HCT116 (cell line): ENCODE measurements around the gene VPS9D1. TPM values are rescaled to one million over a fixed set of nuclear protein-coding genes. Genes with fewer than 3 reads are reported as not detected.
A peak's percentile ranks its signal among the peaks of the same experiment; 100 is the strongest.

ENCODE experiments used
- ATAC-seq: fragments of 200-7000 bp; cut with Tn5 transposase; 2 replicates; pipeline ENCODE4 v1.9.1; 2020; ENCODE audit warnings: mild to moderate bottlenecking, moderate library complexity
- BruUV-seq: library from RNA; stranded (reverse); fragments of 400-500 nt; replicated peaks from 2 replicates; lab custom pipeline; 2021; lab: Mats Ljungman, UMichigan
- CTCF ChIA-PET: fragments of 300-600 bp; sonication (Branson Sonifier 250); formaldehyde crosslinking; loops from one replicate; lab custom pipeline; 2021; ENCODE audit warnings: antibody characterized with exemption; lab: Charles Lee
- POLR2A ChIA-PET: fragments of 300-600, 350-600 bp; sonication (Branson Sonifier 250); formaldehyde crosslinking; loops from one replicate; lab custom pipeline; 2021; ENCODE audit warnings: antibody characterized with exemption; lab: Charles Lee
- RAD21 ChIA-PET, 2 experiments: fragments of 300-600 bp; sonication (Branson Sonifier 250); formaldehyde crosslinking; loops; one replicate each; lab custom pipeline; 2023; ENCODE audit warnings: low total read pairs in 2 of 2; ENCODE audit not compliant: uncharacterized antibody in 2 of 2, unreplicated experiment in 2 of 2, low non-redundant PET in 1 of 2; lab: Charles Lee
- DNase-seq: peaks from one replicate; pipeline ENCODE4 v3.0.0-alpha.2; 2010; ENCODE audit warnings: low read depth, low spot score
- H2AFZ ChIP-seq: fragments of 200-600 bp; shearing (Covaris generic), sonication (generic); 2 replicates; pipeline ENCODE4 v1.6.1; 2017; ENCODE audit warnings: low read depth, mixed run types, mixed read lengths, antibody characterized with exemption, low read length; ENCODE audit not compliant: poor library complexity, severe bottlenecking
- H3K27ac ChIP-seq: 2 replicates; pipeline ENCODE4 v1.5.1; 2012; ENCODE audit warnings: low read depth, low read length
- H3K27me3 ChIP-seq: fragments of 200-600 bp; sonication (generic); 2 replicates; pipeline ENCODE4 v1.6.1; 2016; ENCODE audit warnings: mixed run types, low read length, mixed read lengths; ENCODE audit not compliant: insufficient read depth
- H3K36me3 ChIP-seq, 2 experiments: fragments of 200-500 bp in 1 of 2; fragments of 200-600 bp in 1 of 2; sonication (Bioruptor generic) in 1 of 2; sonication (generic) in 1 of 2; 2 replicates each; pipeline versions ENCODE4 v1.5.1 to v1.6.1; 2014 to 2016; ENCODE audit warnings: low read length in 2 of 2, inconsistent platforms in 1 of 2, mixed read lengths in 1 of 2, mixed run types in 1 of 2; ENCODE audit not compliant: insufficient read depth in 2 of 2, control insufficient read depth in 1 of 2
- H3K4me1 ChIP-seq, 2 experiments: fragments of 200-600 bp in 1 of 2; sonication (generic) in 1 of 2; 2 replicates each; pipeline versions ENCODE4 v1.5.1 to v1.6.1; 2012 to 2017; ENCODE audit warnings: low read length in 2 of 2, inconsistent platforms in 1 of 2, mild to moderate bottlenecking in 1 of 2, mixed read lengths in 1 of 2, mixed run types in 1 of 2, moderate library complexity in 1 of 2; ENCODE audit not compliant: insufficient read depth in 2 of 2, control insufficient read depth in 1 of 2
- H3K4me2 ChIP-seq: fragments of 200-600 bp; sonication (generic); 2 replicates; pipeline ENCODE4 v1.6.1; 2017; ENCODE audit warnings: mixed run types, low read length, mixed read lengths
- H3K4me3 ChIP-seq, 2 experiments: fragments of 200-600 bp in 1 of 2; sonication (generic) in 1 of 2; replicated peaks in 1 of 2; 2 replicates each; pipeline ENCODE4 v1.5.1; 2011 to 2016; ENCODE audit warnings: low read length in 2 of 2, control low read depth in 1 of 2, low read depth in 1 of 2, mild to moderate bottlenecking in 1 of 2, mixed read lengths in 1 of 2, mixed run types in 1 of 2
- H3K79me2 ChIP-seq: fragments of 200-600 bp; sonication (generic); 2 replicates; pipeline ENCODE4 v1.6.1; 2017; ENCODE audit warnings: mild to moderate bottlenecking, mixed run types, low read length, moderate library complexity, mixed read lengths; ENCODE audit not compliant: insufficient read depth
- H3K9ac ChIP-seq: fragments of 200-600 bp; sonication (generic); 2 replicates; pipeline ENCODE4 v1.6.1; 2016; ENCODE audit warnings: low read length, mixed read lengths
- H3K9me2 ChIP-seq: fragments of 200-600 bp; sonication (generic), shearing (Covaris generic); 2 replicates; pipeline ENCODE4 v1.6.1; 2017; ENCODE audit warnings: mixed run types, mild to moderate bottlenecking, moderate library complexity; ENCODE audit not compliant: insufficient read depth
- H3K9me3 ChIP-seq, 2 experiments: fragments of 200-500 bp in 1 of 2; fragments of 200-600 bp in 1 of 2; sonication (Bioruptor generic) in 1 of 2; sonication (generic) in 1 of 2; 2 replicates each; pipeline ENCODE4 v1.6.1; 2014 to 2017; ENCODE audit warnings: low read length in 2 of 2, mixed read lengths in 2 of 2, inconsistent platforms in 1 of 2, low read depth in 1 of 2, mild to moderate bottlenecking in 1 of 2, mixed run types in 1 of 2, moderate library complexity in 1 of 2; ENCODE audit not compliant: control insufficient read depth in 1 of 2, insufficient read depth in 1 of 2
- H4K20me1 ChIP-seq: fragments of 200-600 bp; sonication (generic), shearing (Covaris generic); 2 replicates; pipeline ENCODE4 v1.6.1; 2017; ENCODE audit warnings: mixed run types, mild to moderate bottlenecking, moderate library complexity; ENCODE audit not compliant: insufficient read depth
- CTCF ChIP-seq, 3 experiments: fragments of 200-600 bp in 1 of 3; sonication (generic) in 1 of 3; IDR thresholded peaks in 2 of 3; conservative IDR thresholded peaks in 1 of 3; 2 replicates each; pipeline ENCODE4 v1.5.1; 2012 to 2017; ENCODE audit warnings: low read depth in 2 of 3, low read length in 2 of 3, antibody characterized with exemption in 1 of 3, borderline replicate concordance in 1 of 3, control low read depth in 1 of 3, mild to moderate bottlenecking in 1 of 3, mixed read lengths in 1 of 3, mixed run types in 1 of 3, moderate library complexity in 1 of 3; ENCODE audit not compliant: insufficient read depth in 1 of 3
- ZBTB33 ChIP-seq: IDR thresholded peaks from 2 replicates; pipeline ENCODE4 v1.6.1; 2011; ENCODE audit warnings: mild to moderate bottlenecking, low read length, moderate library complexity; ENCODE audit not compliant: insufficient replicate concordance; ENCODE audit errors: extremely low read depth
- intact Hi-C: fragments of 100-400 bp; cut with micrococcal nuclease; formaldehyde crosslinking; loops from 2 replicates; pipeline ENCODE4 v1.10.0; 2022
- total RNA-seq: library from RNA; stranded (reverse); gene quantifications from one replicate; pipeline ENCODE4 v1.2.1, GENCODE V29; 2021; ENCODE audit not compliant: unreplicated experiment

VPS9D1 gene
- total RNA-seq, 1 experiment from 2014 or later: 4.2 TPM

DNA sequence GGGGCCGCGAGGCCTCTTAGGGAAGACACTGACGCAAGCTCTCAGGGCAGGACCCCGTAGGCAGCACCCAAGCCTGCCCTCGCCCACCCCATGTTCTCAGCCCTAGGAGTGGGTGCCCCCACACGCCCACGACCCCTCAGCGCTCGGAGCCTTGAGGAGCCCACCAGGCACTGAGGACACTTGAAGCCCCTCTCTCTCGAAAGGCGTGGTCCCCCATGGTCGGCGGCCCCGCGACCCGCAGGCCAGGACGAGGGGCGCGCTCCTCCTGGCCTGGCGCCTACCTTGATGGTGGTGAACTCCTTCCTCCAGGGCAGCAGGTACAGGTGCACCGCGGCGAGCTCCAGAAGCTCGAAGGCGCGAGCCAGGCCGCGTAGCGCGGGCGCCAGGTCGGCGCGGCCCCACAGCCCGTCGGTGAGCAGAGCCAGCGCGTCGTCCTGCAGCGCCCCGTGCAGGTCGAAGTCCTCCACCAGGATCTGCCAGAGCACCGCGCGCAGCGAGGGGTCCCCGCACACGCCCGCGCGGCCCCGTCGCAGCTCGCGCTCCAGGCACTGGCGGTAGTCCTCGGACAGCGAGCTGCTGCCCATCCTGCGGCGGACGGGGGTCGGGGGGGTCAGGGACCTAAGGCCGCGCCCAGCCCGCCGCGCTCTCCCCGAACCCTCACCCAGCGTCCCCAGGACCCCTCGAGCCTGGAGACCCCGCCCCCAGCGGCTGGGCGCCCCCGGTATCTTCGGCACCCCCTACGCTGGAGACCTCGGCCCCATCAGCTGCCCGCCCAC is 19.9 kb downstream of the VPS9D1 start:
- H2AFZ ChIP-seq: no peak overlapping the region
- POLR2A ChIA-PET: interaction anchor here (0.6 to 2.0 kb wide), 16 partner anchors 8 to 222 kb away, joined by 3 to 7 read pairs (median 3); partner anchors contain the start of genes CDK10, CHMP1A, FANCA and SPATA33
- intact Hi-C loops: loop anchor here (1.0 kb wide), 2 partner anchors 15 to 92 kb away; partner anchors contain the start of gene CDK10

More for the DNA sequence above, 19.9 kb downstream of the VPS9D1 start:
- RAD21 ChIA-PET: interaction anchor here in 1 of 2 experiments (0.9 to 1.2 kb wide), 2 partner anchors 20 to 22 kb away, joined by 4 read pairs; partner anchors contain the start of gene VPS9D1
- ATAC-seq (peak; percentile 32), DNase-seq (no peak)
- peak overlapping the region; percentile 88 for H3K27ac ChIP-seq
- H4K20me1 ChIP-seq: peaks cover 3% of the 10 kb centered on the region; the same call in 1 of the 2 replicates
- H3K4me3 ChIP-seq: peak overlapping the region; percentile 76 to 90
- CTCF ChIA-PET: interaction anchor here (0.9 to 2.8 kb wide), 16 partner anchors 9 to 222 kb away, joined by 3 to 20 read pairs (median 5); partner anchors contain the start of genes CDK10, CHMP1A, SPATA33 and TCF25
- peaks cover 18 to 32% of the 10 kb centered on the region in 2 experiments for H3K4me1 ChIP-seq
- peak overlapping the region; percentile 85 for H3K9ac ChIP-seq
- peak overlapping the region; percentile 98 for H3K4me2 ChIP-seq
- TF ChIP-seq CTCF (IDR thresholded peaks at IDR 0.05 in 2 of 3, conservative IDR thresholded peaks at IDR 0.05 in 1 of 3; ENCODE audit: borderline replicate concordance in 1 of 3, insufficient read depth in 1 of 3, low read depth in 2 of 3, low read length in 2 of 3): peak in 2 of 3 experiments; percentile 34 to 43; a peak in 4 of 6 replicates
- no peak for TF ChIP-seq ZBTB33
- H3K9me3 ChIP-seq: no peaks in the 10 kb centered on the region
- H3K9me2 ChIP-seq: no peaks in the 10 kb centered on the region
- TSS peak; percentile 42 for BruUV-seq
- peaks cover 6 to 12% of the 10 kb centered on the region in 2 experiments; a peak in 2 of 4 replicates for H3K36me3 ChIP-seq
- H3K79me2 ChIP-seq: peaks cover 24% of the 10 kb centered on the region
- H3K27me3 ChIP-seq: no peaks in the 10 kb centered on the region
